Liver (tissue), 3 donors: Measurements from ENCODE around the gene ASB2.

Experiments
- CTCF ChIP-seq: fragments of 150-350 bp; IDR thresholded peaks from 2 replicates; pipeline ENCODE4 v1.5.1; 2017; ENCODE audit warnings: improper control_type of control experiment, low read depth, low read length; ENCODE audit not compliant: missing input control
- EGR1 ChIP-seq, 2 donors: IDR thresholded peaks; 2 replicates each; pipeline ENCODE4 v1.6.1; 2016 to 2018; ENCODE audit warnings: antibody characterized with exemption in 2 of 2, low read depth in 2 of 2
- FOXA1 ChIP-seq: IDR thresholded peaks from 2 replicates; pipeline ENCODE4 v1.6.1; 2016; ENCODE audit warnings: antibody characterized with exemption
- HNF4G ChIP-seq: IDR thresholded peaks from 2 replicates; pipeline ENCODE4 v1.6.1; 2016; ENCODE audit warnings: antibody characterized with exemption
- JUND ChIP-seq, 2 donors: IDR thresholded peaks; 2 replicates each; pipeline ENCODE4 v1.6.1; 2016; ENCODE audit warnings: antibody characterized with exemption in 2 of 2
- MAX ChIP-seq: IDR thresholded peaks from 2 replicates; pipeline ENCODE4 v1.6.1; 2016; ENCODE audit warnings: antibody characterized with exemption
- NR2F2 ChIP-seq: IDR thresholded peaks from 2 replicates; pipeline ENCODE4 v1.6.1; 2016; ENCODE audit warnings: antibody characterized with exemption
- RXRA ChIP-seq, 2 donors: IDR thresholded peaks; 2 replicates each; pipeline ENCODE4 v1.6.1; 2017 to 2018; ENCODE audit warnings: antibody characterized with exemption in 2 of 2, mild to moderate bottlenecking in 1 of 2
- TAF1 ChIP-seq: conservative IDR thresholded peaks from 2 replicates; pipeline ENCODE4 v1.6.1; 2016; ENCODE audit warnings: antibody characterized with exemption, mild to moderate bottlenecking
- YY1 ChIP-seq: IDR thresholded peaks from 2 replicates; pipeline ENCODE4 v1.6.1; 2016; ENCODE audit warnings: antibody characterized with exemption, mild to moderate bottlenecking
- TF ChIP-seq, protein P1 (sequence below): IDR thresholded peaks from 2 replicates; pipeline ENCODE4 v1.6.1; 2016; ENCODE audit warnings: antibody characterized with exemption
- TF ChIP-seq, protein P2 (sequence below): IDR thresholded peaks from 2 replicates; pipeline ENCODE4 v1.6.1; 2016; ENCODE audit warnings: antibody characterized with exemption, mild to moderate bottlenecking
- donor health status: healthy.
- donor health status: healthy.

- TF ChIP-seq CTCF (no peak), NR2F2 (no peak), MAX (no peak), JUND (IDR thresholded peaks at IDR 0.05) (no peak), RXRA (IDR thresholded peaks at IDR 0.05) (no peak), YY1 (no peak), EGR1 (IDR thresholded peaks at IDR 0.05; ENCODE audit: low read depth in 2 of 2) (no peak), TAF1 (no peak), HNF4G (no peak), FOXA1 (no peak)
- TF ChIP-seq, protein P1, sequence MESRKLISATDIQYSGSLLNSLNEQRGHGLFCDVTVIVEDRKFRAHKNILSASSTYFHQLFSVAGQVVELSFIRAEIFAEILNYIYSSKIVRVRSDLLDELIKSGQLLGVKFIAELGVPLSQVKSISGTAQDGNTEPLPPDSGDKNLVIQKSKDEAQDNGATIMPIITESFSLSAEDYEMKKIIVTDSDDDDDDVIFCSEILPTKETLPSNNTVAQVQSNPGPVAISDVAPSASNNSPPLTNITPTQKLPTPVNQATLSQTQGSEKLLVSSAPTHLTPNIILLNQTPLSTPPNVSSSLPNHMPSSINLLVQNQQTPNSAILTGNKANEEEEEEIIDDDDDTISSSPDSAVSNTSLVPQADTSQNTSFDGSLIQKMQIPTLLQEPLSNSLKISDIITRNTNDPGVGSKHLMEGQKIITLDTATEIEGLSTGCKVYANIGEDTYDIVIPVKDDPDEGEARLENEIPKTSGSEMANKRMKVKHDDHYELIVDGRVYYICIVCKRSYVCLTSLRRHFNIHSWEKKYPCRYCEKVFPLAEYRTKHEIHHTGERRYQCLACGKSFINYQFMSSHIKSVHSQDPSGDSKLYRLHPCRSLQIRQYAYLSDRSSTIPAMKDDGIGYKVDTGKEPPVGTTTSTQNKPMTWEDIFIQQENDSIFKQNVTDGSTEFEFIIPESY, result no peak
- TF ChIP-seq, protein P2, sequence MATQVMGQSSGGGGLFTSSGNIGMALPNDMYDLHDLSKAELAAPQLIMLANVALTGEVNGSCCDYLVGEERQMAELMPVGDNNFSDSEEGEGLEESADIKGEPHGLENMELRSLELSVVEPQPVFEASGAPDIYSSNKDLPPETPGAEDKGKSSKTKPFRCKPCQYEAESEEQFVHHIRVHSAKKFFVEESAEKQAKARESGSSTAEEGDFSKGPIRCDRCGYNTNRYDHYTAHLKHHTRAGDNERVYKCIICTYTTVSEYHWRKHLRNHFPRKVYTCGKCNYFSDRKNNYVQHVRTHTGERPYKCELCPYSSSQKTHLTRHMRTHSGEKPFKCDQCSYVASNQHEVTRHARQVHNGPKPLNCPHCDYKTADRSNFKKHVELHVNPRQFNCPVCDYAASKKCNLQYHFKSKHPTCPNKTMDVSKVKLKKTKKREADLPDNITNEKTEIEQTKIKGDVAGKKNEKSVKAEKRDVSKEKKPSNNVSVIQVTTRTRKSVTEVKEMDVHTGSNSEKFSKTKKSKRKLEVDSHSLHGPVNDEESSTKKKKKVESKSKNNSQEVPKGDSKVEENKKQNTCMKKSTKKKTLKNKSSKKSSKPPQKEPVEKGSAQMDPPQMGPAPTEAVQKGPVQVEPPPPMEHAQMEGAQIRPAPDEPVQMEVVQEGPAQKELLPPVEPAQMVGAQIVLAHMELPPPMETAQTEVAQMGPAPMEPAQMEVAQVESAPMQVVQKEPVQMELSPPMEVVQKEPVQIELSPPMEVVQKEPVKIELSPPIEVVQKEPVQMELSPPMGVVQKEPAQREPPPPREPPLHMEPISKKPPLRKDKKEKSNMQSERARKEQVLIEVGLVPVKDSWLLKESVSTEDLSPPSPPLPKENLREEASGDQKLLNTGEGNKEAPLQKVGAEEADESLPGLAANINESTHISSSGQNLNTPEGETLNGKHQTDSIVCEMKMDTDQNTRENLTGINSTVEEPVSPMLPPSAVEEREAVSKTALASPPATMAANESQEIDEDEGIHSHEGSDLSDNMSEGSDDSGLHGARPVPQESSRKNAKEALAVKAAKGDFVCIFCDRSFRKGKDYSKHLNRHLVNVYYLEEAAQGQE, result no peak
These were observed 40.1 kb upstream of the ASB2 start for GRCh38 chr14:94016446-94016976.
